ENCODE measurements around the gene HLA-DRA.

Gene HLA-DRA

GRCh38 chr6:32457054-32457453 lies 17.4 kb downstream of the HLA-DRA start (continued):
- no peak for TF ChIP-seq ZNF768 (tag by site-specific recombination; IDR thresholded peaks at IDR 0.05)
- no peak for TF ChIP-seq KLF9 (tag by site-specific recombination; IDR thresholded peaks at IDR 0.05; ENCODE audit: low read depth)

GRCh38 chr6:32459781-32460424 lies 20.2 kb downstream of the HLA-DRA start:
- Histone ChIP-seq H3K9me3 (ENCODE audit: control insufficient read depth, insufficient read depth, low read depth, low read length) (no peaks in the 10 kb centered on the region), H3K4me3 (ENCODE audit: low read depth, low read length) (no peak overlapping the region), H3K4me1 (ENCODE audit: control insufficient read depth, insufficient read depth, low read length) (no peaks in the 10 kb centered on the region), H3K27ac (ENCODE audit: extremely low read depth, low read depth, low read length) (no peak overlapping the region), H3K36me3 (ENCODE audit: control insufficient read depth in 2 of 2, insufficient read depth in 1 of 2, low read length in 2 of 2) (no peaks in the 10 kb centered on the region)
- POLR2A ChIA-PET: no interaction called here
- no peak for TF ChIP-seq YY2 (tag by site-specific recombination; IDR thresholded peaks at IDR 0.05)
- no peak for TF ChIP-seq ZIC2 (tag by site-specific recombination; IDR thresholded peaks at IDR 0.05)
- TF ChIP-seq PRDM10 (tag by site-specific recombination; IDR thresholded peaks at IDR 0.05): no peak
- no peak for TF ChIP-seq ZNF677 (tag by site-specific recombination; IDR thresholded peaks at IDR 0.05)
- no peak for TF ChIP-seq ZSCAN30 (tag by site-specific recombination; IDR thresholded peaks at IDR 0.05)
- TF ChIP-seq ZNF596 (tag by site-specific recombination; IDR thresholded peaks at IDR 0.05): no peak
- TF ChIP-seq ZNF155 (tag by site-specific recombination; IDR thresholded peaks at IDR 0.05): no peak
- TF ChIP-seq GLI4 (tag by site-specific recombination; IDR thresholded peaks at IDR 0.05): no peak
- TF ChIP-seq, protein P1, sequence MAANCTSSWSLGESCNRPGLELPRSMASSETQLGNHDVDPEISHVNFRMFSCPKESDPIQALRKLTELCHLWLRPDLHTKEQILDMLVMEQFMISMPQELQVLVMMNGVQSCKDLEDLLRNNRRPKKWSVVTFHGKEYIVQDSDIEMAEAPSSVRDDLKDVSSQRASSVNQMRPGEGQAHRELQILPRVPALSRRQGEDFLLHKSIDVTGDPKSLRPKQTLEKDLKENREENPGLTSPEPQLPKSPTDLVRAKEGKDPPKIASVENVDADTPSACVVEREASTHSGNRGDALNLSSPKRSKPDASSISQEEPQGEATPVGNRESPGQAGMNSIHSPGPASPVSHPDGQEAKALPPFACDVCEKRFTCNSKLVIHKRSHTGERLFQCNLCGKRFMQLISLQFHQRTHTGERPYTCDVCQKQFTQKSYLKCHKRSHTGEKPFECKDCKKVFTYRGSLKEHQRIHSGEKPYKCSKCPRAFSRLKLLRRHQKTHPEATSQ (tag by site-specific recombination; IDR thresholded peaks at IDR 0.05): no peak
- no peak for TF ChIP-seq ZNF221 (tag by site-specific recombination; IDR thresholded peaks at IDR 0.05; ENCODE audit: borderline replicate concordance)
- no peak for TF ChIP-seq KLF17 (tag by site-specific recombination; IDR thresholded peaks at IDR 0.05)
- no peak for TF ChIP-seq ZNF549 (tag by site-specific recombination; IDR thresholded peaks at IDR 0.05)
- no peak for TF ChIP-seq ZFHX2 (tag by site-specific recombination; conservative IDR thresholded peaks at IDR 0.05)
- CTCF ChIA-PET: interaction anchor here (1.1 to 1.4 kb wide), 4 partner anchors 9 to 232 kb away, joined by 3 to 5 read pairs (median 4); no protein-coding TSS in a partner anchor

- no peaks in the 10 kb centered on the region for H3K36me3 ChIP-seq (ENCODE audit: control insufficient read depth in 2 of 2, insufficient read depth in 1 of 2, low read length in 2 of 2)
- CTCF ChIA-PET: interaction anchor here (0.7 to 1.4 kb wide), 5 partner anchors 10 to 231 kb away, joined by 4 to 5 read pairs (median 5); no protein-coding TSS in a partner anchor
- H3K4me3 ChIP-seq (ENCODE audit: low read depth, low read length): no peak overlapping the region
- H3K9me3 ChIP-seq (ENCODE audit: control insufficient read depth, insufficient read depth, low read depth, low read length): no peaks in the 10 kb centered on the region
- POLR2A ChIA-PET: no interaction called here
- H3K27ac ChIP-seq (ENCODE audit: extremely low read depth, low read depth, low read length): no peak overlapping the region
- H3K4me1 ChIP-seq (ENCODE audit: control insufficient read depth, insufficient read depth, low read length): no peaks in the 10 kb centered on the region
- TF ChIP-seq, protein P2, sequence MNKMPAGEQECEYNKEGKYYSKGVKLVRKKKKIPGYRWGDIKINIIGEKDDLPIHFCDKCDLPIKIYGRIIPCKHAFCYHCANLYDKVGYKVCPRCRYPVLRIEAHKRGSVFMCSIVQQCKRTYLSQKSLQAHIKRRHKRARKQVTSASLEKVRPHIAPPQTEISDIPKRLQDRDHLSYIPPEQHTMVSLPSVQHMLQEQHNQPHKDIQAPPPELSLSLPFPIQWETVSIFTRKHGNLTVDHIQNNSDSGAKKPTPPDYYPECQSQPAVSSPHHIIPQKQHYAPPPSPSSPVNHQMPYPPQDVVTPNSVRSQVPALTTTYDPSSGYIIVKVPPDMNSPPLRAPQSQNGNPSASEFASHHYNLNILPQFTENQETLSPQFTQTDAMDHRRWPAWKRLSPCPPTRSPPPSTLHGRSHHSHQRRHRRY (tag by site-specific recombination; IDR thresholded peaks at IDR 0.05): no peak
- TF ChIP-seq KLF10 (tag by site-specific recombination; IDR thresholded peaks at IDR 0.05) (no peak), ZNF324 (tag by site-specific recombination; IDR thresholded peaks at IDR 0.05) (no peak), ZXDB (tag by site-specific recombination; IDR thresholded peaks at IDR 0.05) (no peak), HOXC10 (CRISPR knock-in tag; IDR thresholded peaks at IDR 0.05) (no peak), ZNF239 (tag by site-specific recombination; IDR thresholded peaks at IDR 0.05) (no peak), ZBTB7A (tag by site-specific recombination; IDR thresholded peaks at IDR 0.05; ENCODE audit: low read depth) (no peak), ZNF791 (tag by site-specific recombination; IDR thresholded peaks at IDR 0.05) (no peak), TCF7L2 (IDR thresholded peaks at IDR 0.05; ENCODE audit: borderline replicate concordance, low read depth, low read length) (no peak), ZBTB8A (tag by site-specific recombination; IDR thresholded peaks at IDR 0.05) (no peak)
Measured at GRCh38 chr6:32460528-32460927, 20.8 kb downstream of the HLA-DRA start.
